Skin of body (tissue), 2 donors: ENCODE measurements around the gene JTB. TPM values are rescaled to one million over a fixed set of nuclear protein-coding genes. Genes with fewer than 3 reads are reported as not detected.
"Not testable (repeated sequence)": the region's sequence is repeated elsewhere in the genome, so short reads cannot be mapped to it uniquely, and the experiment has no call there.

ENCODE experiments used
- DNase-seq: peaks from one replicate; lab custom pipeline; 2025; lab: John Stamatoyannopoulos, UW
- total RNA-seq: library from RNA; depleted of rRNA; stranded (reverse); fragments of >200 nt; gene quantifications from one replicate; pipeline ENCODE4 v1.2.3, GENCODE V29; 2014

Gene JTB
- 73.8 TPM for total RNA-seq

GRCh38 chr1:153977250-153978240 lies at the start of gene JTB:
Gene JTB (minus strand): TSS chr1:153977674. CDS start chr1:153977252, 422 bp downstream.
- DNase-seq = peak; percentile 88

- DNase-seq = no peak
Measured at GRCh38 chr1:154019940-154020339, 42.5 kb upstream of the JTB start.

- DNase-seq = no peak
Measured at GRCh38 chr1:154019269-154019668, 41.8 kb upstream of the JTB start.

GRCh38 chr1:154014154-154014907 lies 36.9 kb upstream of the JTB start:
- no peak for DNase-seq

- DNase-seq = not testable (repeated sequence)
Measured at GRCh38 chr1:154012543-154012942, 35.1 kb upstream of the JTB start.

- no peak for DNase-seq
Measured at GRCh38 chr1:154012129-154012528, 34.7 kb upstream of the JTB start.

- no peak for DNase-seq
Measured at GRCh38 chr1:154006136-154006535, 28.7 kb upstream of the JTB start.

- DNase-seq = no peak
Measured at GRCh38 chr1:154000420-154000819, 22.9 kb upstream of the JTB start.

GRCh38 chr1:153996882-153997281 lies 19.4 kb upstream of the JTB start:
- DNase-seq = not testable (repeated sequence)

GRCh38 chr1:153995640-153996039 lies 18.2 kb upstream of the JTB start:
- no peak for DNase-seq

- DNase-seq = no peak
Measured at GRCh38 chr1:153995202-153995601, 17.7 kb upstream of the JTB start.

- no peak for DNase-seq
Measured at GRCh38 chr1:153991806-153992205, 14.3 kb upstream of the JTB start.

GRCh38 chr1:153991151-153991630 lies 13.7 kb upstream of the JTB start:
- no peak for DNase-seq

- DNase-seq = peak; percentile 99
Measured at GRCh38 chr1:153990468-153991150, 13.1 kb upstream of the JTB start, which contains the start of gene RPS27. Gene RPS27 (plus strand): TSS chr1:153990762. CDS start chr1:153990797, 35 bp downstream.

- no peak for DNase-seq
Measured at GRCh38 chr1:153987621-153988020, 10.1 kb upstream of the JTB start.

- peak; percentile 69 for DNase-seq
Measured at GRCh38 chr1:153985941-153986761, 8.7 kb upstream of the JTB start, which contains the start of gene RAB13. Gene RAB13 (minus strand): TSS chr1:153986339. CDS start chr1:153986236, 103 bp downstream.

GRCh38 chr1:153985341-153985912 lies 8.0 kb upstream of the JTB start:
- DNase-seq = peak; percentile 37

GRCh38 chr1:153984123-153984894 lies 6.8 kb upstream of the JTB start:
- no peak for DNase-seq

- not testable (repeated sequence) for DNase-seq
Measured at GRCh38 chr1:153981735-153982134, 4.3 kb upstream of the JTB start.
